K562 (cell line): ENCODE results near the gene DCXR. TPM values are rescaled to one million over a fixed set of nuclear protein-coding genes. Genes with fewer than 3 reads are reported as not detected.

Source experiments
- ATF3 ChIP-seq, 2 experiments: fragments of 450-650 bp in 1 of 2; sonication (generic) in 1 of 2; formaldehyde crosslinking in 1 of 2; IDR thresholded peaks in 1 of 2; conservative IDR thresholded peaks in 1 of 2; 2 replicates each; pipeline versions ENCODE4 v1.6.1 to v1.8.1; 2016 to 2023; ENCODE audit warnings: mild to moderate bottlenecking in 2 of 2, moderate library complexity in 2 of 2, inconsistent platforms in 1 of 2, missing genetic modification reagents in 1 of 2
- C11orf30 ChIP-seq: fragments of 450-650 bp; IDR thresholded peaks from 2 replicates; pipeline ENCODE4 v1.6.1; 2016; ENCODE audit warnings: low read depth, mild to moderate bottlenecking
- DMBX1 ChIP-seq: fragments of 250-450 bp; sonication (Bioruptor Pico); IDR thresholded peaks from 2 replicates; pipeline ENCODE4 v1.8.0; 2022; ENCODE audit warnings: inconsistent platforms, mild to moderate bottlenecking, moderate library complexity, borderline replicate concordance
- ESRRA ChIP-seq: fragments of 450-650 bp; IDR thresholded peaks from 2 replicates; pipeline ENCODE4 v1.6.1; 2014; ENCODE audit warnings: low read depth, mild to moderate bottlenecking, moderate library complexity, borderline replicate concordance
- JUN ChIP-seq, 2 experiments: sonication (generic) in 1 of 2; formaldehyde crosslinking in 1 of 2; IDR thresholded peaks; 2 replicates each; pipeline versions ENCODE4 v1.6.1 to v1.8.0; 2012 to 2022; ENCODE audit warnings: borderline replicate concordance in 2 of 2, mild to moderate bottlenecking in 2 of 2, improper control_type of control experiment in 1 of 2, low read depth in 1 of 2, low read length in 1 of 2, missing genetic modification reagents in 1 of 2
- PCBP1 ChIP-seq: fragments of 200-400 bp; formaldehyde crosslinking; IDR thresholded peaks from 2 replicates; pipeline ENCODE4 v1.6.1; 2018; ENCODE audit warnings: mild to moderate bottlenecking, low read depth, low read length; ENCODE audit not compliant: poor library complexity, severe bottlenecking
- PCBP2 ChIP-seq: fragments of 200-400 bp; formaldehyde crosslinking; IDR thresholded peaks from 2 replicates; pipeline ENCODE4 v1.6.1; 2018; ENCODE audit warnings: low read length, low read depth, mild to moderate bottlenecking, moderate library complexity; ENCODE audit not compliant: poor library complexity, severe bottlenecking
- REST ChIP-seq, 2 experiments: fragments of 450-650 bp; formaldehyde crosslinking in 1 of 2; IDR thresholded peaks; 2 replicates each; pipeline versions ENCODE4 v1.4.0 to v1.6.1; 2014 to 2020; ENCODE audit warnings: mild to moderate bottlenecking in 2 of 2, borderline replicate concordance in 1 of 2, low read depth in 1 of 2
- TCF7L2 ChIP-seq: fragments of 150-350 bp; IDR thresholded peaks from 2 replicates; pipeline ENCODE4 v1.6.1; 2016; ENCODE audit warnings: low read depth, mild to moderate bottlenecking, low read length, moderate library complexity
- ZHX1 ChIP-seq: fragments of 150-350 bp; conservative IDR thresholded peaks from 2 replicates; pipeline ENCODE4 v1.6.1; 2014; ENCODE audit warnings: low read length
- ZNF316 ChIP-seq: fragments of 450-650 bp; IDR thresholded peaks from 2 replicates; pipeline ENCODE4 v1.6.1; 2016
- polyA plus RNA-seq, 8 experiments: library from polyadenylated mRNA; depleted of rRNA in 4 of 8; stranded (reverse) in 5 of 8; unstranded in 3 of 8; fragments of >200 nt; fragmentation: Nextera tagmentation in 2 of 8; fragmentation: Illumina TruSeq in 1 of 8; extraction: Ambion mirVana in 2 of 8; extraction: Trizol in 1 of 8; gene quantifications; 2 replicates each; pipeline versions ENCODE4 v1.2.1 to v1.2.3, GENCODE V29; 2011 to 2014; ENCODE audit warnings: inconsistent platforms in 1 of 8, missing spikeins in 1 of 8
- total RNA-seq, 7 experiments: library from RNA; depleted of rRNA in 6 of 7; stranded (reverse); fragments of >200 nt in 6 of 7; fragmentation: Illumina TruSeq in 2 of 7; extraction: Trizol in 2 of 7; gene quantifications; 2 replicates each; pipeline versions ENCODE4 v1.2.1 to v1.2.3, GENCODE V29; 2011 to 2021; ENCODE audit warnings: low replicate concordance in 1 of 7

Gene DCXR
- total and polyA plus RNA-seq, 9 of the 15 experiments (the other 6 are each of a cell fraction or from before 2014, with no cell fraction given), result 21.3 to 274 (median 156) TPM

GRCh38 chr17:82030470-82031302 lies 6.8 kb downstream of the DCXR start (continued):
- TF ChIP-seq REST (IDR thresholded peaks at IDR 0.05; ENCODE audit: borderline replicate concordance) (peak; percentile 90), REST (CRISPR knock-in tag; IDR thresholded peaks at IDR 0.05; ENCODE audit: low read depth) (no peak), JUN (IDR thresholded peaks at IDR 0.05; ENCODE audit: borderline replicate concordance, low read depth, low read length) (no peak), JUN (CRISPR knock-in tag; IDR thresholded peaks at IDR 0.05; ENCODE audit: borderline replicate concordance) (peak; percentile 23; the same call in 1 of the 2 replicates), PCBP2 (no peak), TCF7L2 (no peak), ESRRA (peak; percentile 24; the same call in 1 of the 2 replicates), DMBX1 (CRISPR knock-in tag) (0 out of 2 replicates have a peak, but pooled peaks have one; percentile 16), ATF3 (IDR thresholded peaks at IDR 0.05) (no peak), ATF3 (CRISPR knock-in tag; conservative IDR thresholded peaks at IDR 0.05) (0 out of 2 replicates have a peak, but pooled peaks have one; percentile 57), ZNF316 (peak; percentile 72; the same call in 1 of the 2 replicates), ZHX1 (no peak), PCBP1 (peak; percentile 30), C11orf30 (peak; percentile 72)
